ENCODE results near the gene ERCC8. TPM values are rescaled to one million over a fixed set of nuclear protein-coding genes. Genes with fewer than 3 reads are reported as not detected.

The ERCC8 gene
- total RNA-seq, 1 experiment from 2014 or later = 13.0 TPM

- Histone ChIP-seq H3K4me2 (no peak overlapping the region), H3F3A (ENCODE audit: insufficient read depth, low read depth) (0 out of 2 replicates have a peak, but pooled peaks cover 3% of the 10 kb centered on the region), H3K79me2 (ENCODE audit: low read depth) (no peaks in the 10 kb centered on the region), H3K4me3 (no peak overlapping the region), H3K27me3 (ENCODE audit: insufficient read depth, low read depth) (no peaks in the 10 kb centered on the region), H3K9me2 (ENCODE audit: insufficient read depth) (no peaks in the 10 kb centered on the region), H3K4me1 (replicated peaks; ENCODE audit: insufficient read depth) (no peaks in the 10 kb centered on the region), H3K9me3 (ENCODE audit: insufficient read depth, low read depth) (no peaks in the 10 kb centered on the region), H3K27ac (no peak overlapping the region), H3K36me3 (ENCODE audit: low read depth) (no peaks in the 10 kb centered on the region), H4K20me1 (ENCODE audit: insufficient read depth) (peaks cover 3% of the 10 kb centered on the region; the same call in 1 of the 2 replicates), H2AFZ (no peak overlapping the region)
- DNase-seq = no peak
- intact Hi-C loops (cut with micrococcal nuclease; ENCODE audit: unreplicated experiment) = no loop called here
- no TSS peak for BruUV-seq (replicated peaks)
- TF ChIP-seq EZH2 (IDR thresholded peaks at IDR 0.05; ENCODE audit: low read depth) (no peak), CTCF (conservative IDR thresholded peaks at IDR 0.05) (no peak)
- ChIA-PET CTCF (no interaction called here), POLR2A (ENCODE audit: unreplicated experiment) (no interaction called here)
Observed at GRCh38 chr5:60833520-60833919, 111.3 kb downstream of the ERCC8 start.

- CTCF ChIA-PET = no interaction called here
- no peak overlapping the region for H3K27ac ChIP-seq
- no TSS peak for BruUV-seq (replicated peaks)
- H2AFZ ChIP-seq = no peak overlapping the region
- no peaks in the 10 kb centered on the region for H3K27me3 ChIP-seq (ENCODE audit: insufficient read depth, low read depth)
- 0 out of 2 replicates have a peak, but pooled peaks cover 3% of the 10 kb centered on the region for H3F3A ChIP-seq (ENCODE audit: insufficient read depth, low read depth)
- no peak for TF ChIP-seq CTCF (conservative IDR thresholded peaks at IDR 0.05)
- TF ChIP-seq EZH2 (IDR thresholded peaks at IDR 0.05; ENCODE audit: low read depth) = no peak
- H3K4me1 ChIP-seq (replicated peaks; ENCODE audit: insufficient read depth) = no peaks in the 10 kb centered on the region
- no peak overlapping the region for H3K4me2 ChIP-seq
- peaks cover 3% of the 10 kb centered on the region; the same call in 1 of the 2 replicates for H4K20me1 ChIP-seq (ENCODE audit: insufficient read depth)
- POLR2A ChIA-PET (ENCODE audit: unreplicated experiment) = no interaction called here
- H3K9me2 ChIP-seq (ENCODE audit: insufficient read depth) = no peaks in the 10 kb centered on the region
- intact Hi-C loops (cut with micrococcal nuclease; ENCODE audit: unreplicated experiment) = no loop called here
- no peaks in the 10 kb centered on the region for H3K79me2 ChIP-seq (ENCODE audit: low read depth)
- DNase-seq = no peak
- H3K36me3 ChIP-seq (ENCODE audit: low read depth) = 0 out of 2 replicates have a peak, but pooled peaks cover 3% of the 10 kb centered on the region
- no peaks in the 10 kb centered on the region for H3K9me3 ChIP-seq (ENCODE audit: insufficient read depth, low read depth)
- no peak overlapping the region for H3K4me3 ChIP-seq
Observed at GRCh38 chr5:60830581-60831127, 114.2 kb downstream of the ERCC8 start.

GRCh38 chr5:60829490-60830266 lies 115.2 kb downstream of the ERCC8 start:
- Histone ChIP-seq H3K36me3 (ENCODE audit: low read depth) (0 out of 2 replicates have a peak, but pooled peaks cover 3% of the 10 kb centered on the region), H3F3A (ENCODE audit: insufficient read depth, low read depth) (0 out of 2 replicates have a peak, but pooled peaks cover 3% of the 10 kb centered on the region), H3K79me2 (ENCODE audit: low read depth) (no peaks in the 10 kb centered on the region), H3K27ac (no peak overlapping the region), H2AFZ (no peak overlapping the region), H3K27me3 (ENCODE audit: insufficient read depth, low read depth) (no peaks in the 10 kb centered on the region), H3K4me3 (no peak overlapping the region), H3K4me2 (no peak overlapping the region), H4K20me1 (ENCODE audit: insufficient read depth) (peaks cover 3% of the 10 kb centered on the region; the same call in 1 of the 2 replicates), H3K9me2 (ENCODE audit: insufficient read depth) (no peaks in the 10 kb centered on the region), H3K9me3 (ENCODE audit: insufficient read depth, low read depth) (no peaks in the 10 kb centered on the region), H3K4me1 (replicated peaks; ENCODE audit: insufficient read depth) (no peaks in the 10 kb centered on the region)
- no peak for DNase-seq
- intact Hi-C loops (cut with micrococcal nuclease; ENCODE audit: unreplicated experiment) = no loop called here
- ChIA-PET POLR2A (ENCODE audit: unreplicated experiment) (no interaction called here), CTCF (no interaction called here)
- BruUV-seq (replicated peaks) = no TSS peak
- TF ChIP-seq EZH2 (IDR thresholded peaks at IDR 0.05; ENCODE audit: low read depth) (no peak), CTCF (conservative IDR thresholded peaks at IDR 0.05) (no peak)
